Germinal center (tissue), 1 donor: ENCODE data around the gene FIGN.

Source experiments
- DNase-seq: peaks from one replicate; pipeline ENCODE4 v3.0.0; 2012; ENCODE audit warnings: mixed read lengths, low spot score

The FIGN gene

DNA sequence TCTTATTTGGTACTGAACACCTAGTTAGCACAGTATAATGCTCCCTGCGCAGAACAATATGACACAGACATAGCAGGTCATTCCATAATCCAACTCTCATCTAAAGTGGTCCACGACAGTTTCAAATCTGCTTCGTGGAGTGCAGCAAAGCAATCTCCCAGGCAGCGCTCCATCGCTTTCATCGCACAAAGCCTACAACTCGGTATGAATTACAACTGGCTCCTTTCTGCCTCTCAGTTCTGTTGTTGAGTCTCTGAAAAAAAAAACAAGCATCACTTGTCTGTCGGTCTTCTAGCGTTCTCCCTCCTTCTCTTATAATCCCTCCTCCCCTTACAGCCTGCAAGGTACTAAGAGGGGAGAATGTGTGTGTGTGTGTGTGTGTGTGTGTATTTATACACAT lies 123.5 kb downstream of the FIGN start:
- no peak for DNase-seq

GRCh38 chr2:163611557-163611906 lies 124.3 kb downstream of the FIGN start:
- no peak for DNase-seq

- DNase-seq, result no peak
These were observed 124.8 kb downstream of the FIGN start for GRCh38 chr2:163610817-163611556.

- no peak for DNase-seq
These were observed 128.2 kb downstream of the FIGN start for GRCh38 chr2:163607630-163608029.

DNA sequence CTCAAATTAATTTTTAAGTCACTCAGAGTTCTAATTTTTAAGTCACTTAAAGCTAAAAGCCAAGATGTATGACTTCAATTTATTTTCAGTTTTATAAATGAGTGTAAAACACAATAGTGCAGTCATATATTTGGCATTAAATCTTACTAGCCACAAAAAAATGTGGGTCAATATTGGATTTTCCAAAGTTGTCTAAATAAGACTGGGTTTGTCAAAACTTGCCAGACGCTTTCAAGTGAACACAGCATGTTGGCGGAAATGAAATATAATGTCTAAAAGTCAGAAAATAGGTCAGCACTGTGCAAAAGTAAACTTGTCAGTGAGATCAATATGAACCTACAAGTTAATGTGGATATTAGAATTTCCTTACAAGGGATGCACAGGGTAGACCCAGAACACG lies 128.9 kb downstream of the FIGN start:
- no peak for DNase-seq

GRCh38 chr2:163605779-163606178 lies 130.0 kb downstream of the FIGN start:
- no peak for DNase-seq

DNA sequence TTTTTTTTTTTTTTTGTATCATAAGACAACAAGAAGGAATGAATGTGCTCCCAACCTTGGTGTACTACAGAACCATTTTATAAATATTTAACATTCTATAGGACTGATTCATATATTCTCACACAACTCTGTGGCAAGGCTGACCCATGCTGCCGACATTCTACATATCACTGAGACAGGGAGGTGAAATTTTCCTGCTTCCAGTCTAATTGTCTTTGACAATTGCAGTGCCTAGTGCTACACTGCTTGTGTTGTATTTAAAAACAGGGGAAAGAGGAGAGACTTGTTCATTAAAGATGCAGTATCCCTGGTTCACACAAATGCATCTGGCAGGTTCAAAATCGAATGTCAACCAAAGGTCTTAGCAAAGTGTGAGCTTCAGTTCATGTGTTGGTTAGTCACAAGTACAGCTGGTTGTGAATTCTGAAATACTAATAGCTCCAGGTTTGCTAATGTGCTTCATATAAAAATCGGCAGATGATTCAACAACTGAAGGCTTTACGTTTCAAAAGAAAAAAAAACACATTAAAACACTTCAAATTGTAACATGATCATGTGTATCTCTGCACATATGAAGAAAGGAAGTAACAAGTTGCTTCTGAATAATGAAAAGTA lies 130.8 kb downstream of the FIGN start:
- DNase-seq, result no peak

DNA sequence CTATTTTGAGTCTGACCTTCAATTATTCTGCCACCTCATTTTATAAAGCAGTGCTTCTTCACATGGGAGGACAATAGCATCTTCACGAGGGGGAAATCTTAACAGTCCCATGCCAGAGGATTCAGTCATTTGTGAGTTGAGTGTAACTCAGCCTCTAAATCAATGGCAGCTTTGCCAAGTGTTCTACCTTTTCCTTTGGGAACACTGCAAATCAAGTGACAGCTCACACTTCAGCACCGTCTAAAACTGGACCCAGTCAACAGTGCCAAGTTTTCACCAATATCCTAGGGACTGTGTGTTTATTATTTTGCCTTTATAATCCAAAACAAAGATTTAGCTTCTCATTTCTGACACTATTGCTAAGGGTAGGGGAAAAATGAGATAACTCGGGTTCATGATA lies 133.6 kb downstream of the FIGN start:
- DNase-seq, result no peak

DNA sequence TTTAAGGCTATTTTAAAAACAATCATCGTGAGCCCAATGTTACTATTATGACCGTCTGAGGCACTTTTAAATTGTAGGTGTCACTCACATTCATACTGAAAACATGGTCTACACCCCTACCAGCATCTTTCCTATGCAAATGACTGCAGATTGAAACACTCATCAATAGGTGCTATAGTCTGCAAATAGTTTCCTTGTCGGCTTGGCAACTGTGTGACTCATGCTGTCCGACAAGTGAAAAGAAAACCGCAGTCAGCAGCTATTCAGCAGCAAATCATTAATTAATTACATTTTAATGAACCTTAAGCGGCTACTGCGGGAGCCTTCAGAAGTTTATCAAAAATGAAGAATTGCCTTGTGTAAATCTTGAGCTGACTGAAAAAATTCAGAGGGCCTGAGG lies 134.4 kb downstream of the FIGN start:
- no peak for DNase-seq

GRCh38 chr2:163600801-163601200 lies 135.0 kb downstream of the FIGN start:
- DNase-seq, result no peak

DNA sequence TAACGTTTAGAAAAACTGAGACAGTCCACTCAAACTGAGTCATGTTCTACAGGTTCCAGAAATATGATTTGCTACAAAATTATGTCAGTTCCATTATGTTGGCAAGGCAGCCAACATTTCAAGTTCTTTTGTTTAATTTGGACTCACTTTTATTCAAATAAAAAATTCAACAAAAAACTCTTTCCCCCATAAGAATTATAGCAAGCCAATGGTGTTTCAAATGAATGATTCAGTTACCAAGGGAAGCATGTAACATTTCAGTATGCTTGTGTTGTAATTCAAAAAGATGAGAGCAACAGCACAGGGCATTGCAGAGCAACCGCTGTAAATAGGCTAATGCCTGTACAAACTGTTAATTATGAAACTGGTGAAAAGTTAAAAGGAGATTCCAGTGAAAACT lies 140.8 kb downstream of the FIGN start:
- no peak for DNase-seq

DNA sequence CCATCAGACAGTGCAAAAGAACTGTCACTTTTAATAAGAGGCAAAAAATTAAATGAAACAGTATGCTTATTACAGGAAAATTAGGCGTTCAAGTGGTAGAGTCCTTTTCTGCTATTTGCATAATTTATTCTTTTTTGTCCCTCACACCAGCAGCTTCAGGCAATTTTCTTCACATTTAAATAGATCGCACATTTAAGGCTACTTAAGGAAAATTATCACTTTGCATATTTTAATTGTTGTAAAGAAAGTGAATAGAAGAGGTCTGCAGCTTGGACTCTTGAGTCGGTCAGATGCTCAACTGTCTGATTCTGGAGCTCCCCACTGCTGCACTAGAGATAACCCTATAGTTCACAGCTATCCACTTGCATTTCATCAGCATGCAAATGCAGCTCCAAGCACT lies 141.3 kb downstream of the FIGN start:
- no peak for DNase-seq

DNA sequence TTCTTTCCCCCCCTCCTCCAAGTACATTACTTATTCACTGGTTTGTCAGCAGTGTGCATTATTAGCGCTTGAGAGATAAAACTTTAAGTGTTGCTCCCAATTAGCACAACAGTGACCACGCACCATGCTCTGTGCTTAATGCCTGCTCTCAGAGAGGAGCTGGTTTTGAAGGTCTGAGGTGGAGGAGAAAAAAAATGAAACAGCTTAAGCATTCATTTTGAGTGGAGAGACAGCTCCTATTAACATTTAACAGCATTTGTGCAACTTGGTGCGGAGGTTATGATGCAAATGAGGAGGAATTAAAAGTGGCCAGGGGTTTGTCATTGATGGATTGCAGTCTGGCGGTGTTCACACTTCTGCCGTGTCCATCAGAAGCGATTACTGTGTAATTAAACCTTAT lies 141.8 kb downstream of the FIGN start:
- no peak for DNase-seq

DNA sequence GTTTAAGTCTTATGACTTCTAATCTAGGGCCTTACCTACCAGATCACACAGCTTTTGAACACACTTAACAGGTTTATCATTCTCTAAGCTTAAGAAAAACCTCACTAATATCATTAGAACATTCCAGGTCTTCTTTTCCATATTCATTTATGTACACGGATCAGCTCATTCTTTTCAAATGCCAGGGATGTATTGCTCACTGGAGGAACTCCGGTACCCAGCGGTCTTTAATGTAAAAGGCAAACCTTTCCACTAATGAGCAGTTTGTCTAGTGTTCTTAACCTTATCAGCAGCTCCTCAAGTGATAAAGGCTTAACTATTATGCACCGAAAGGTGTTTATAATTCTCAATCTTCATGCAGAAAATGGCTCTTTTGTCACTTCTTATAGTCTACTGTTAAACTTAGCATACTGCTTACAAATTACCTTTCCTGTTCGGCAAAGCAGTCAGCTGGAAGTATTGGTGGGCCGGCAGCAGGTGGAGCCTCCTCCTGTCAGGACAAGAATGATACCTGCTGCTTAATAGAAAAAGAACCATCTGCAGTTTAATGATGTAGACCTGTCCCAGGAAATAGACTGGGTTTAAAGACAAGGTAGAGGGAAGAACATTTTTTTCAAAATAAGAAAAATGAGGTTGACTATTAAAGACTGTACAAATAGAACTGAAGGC lies 142.7 kb downstream of the FIGN start:
- no peak for DNase-seq

DNA sequence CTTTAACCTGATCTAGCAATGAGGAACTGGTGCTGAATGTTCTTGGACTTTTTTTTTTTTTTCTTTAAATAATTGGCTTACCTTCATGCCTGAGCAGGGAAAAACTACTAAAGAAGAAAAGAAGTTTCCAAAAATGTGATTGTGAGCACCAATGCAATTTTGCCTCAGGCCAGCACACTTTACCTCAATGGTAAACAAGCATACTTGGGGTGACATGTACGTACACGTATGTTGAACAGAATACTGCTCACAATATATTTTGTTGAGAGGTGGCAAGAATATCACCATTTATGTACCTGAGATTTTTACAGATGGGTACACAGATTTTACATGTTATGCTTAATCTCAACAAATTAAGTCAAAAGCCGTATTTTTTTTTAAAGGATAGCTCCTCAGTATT lies 144.3 kb downstream of the FIGN start:
- no peak for DNase-seq

- DNase-seq, result no peak
These were observed 155.1 kb downstream of the FIGN start for GRCh38 chr2:163580757-163581156.

DNA sequence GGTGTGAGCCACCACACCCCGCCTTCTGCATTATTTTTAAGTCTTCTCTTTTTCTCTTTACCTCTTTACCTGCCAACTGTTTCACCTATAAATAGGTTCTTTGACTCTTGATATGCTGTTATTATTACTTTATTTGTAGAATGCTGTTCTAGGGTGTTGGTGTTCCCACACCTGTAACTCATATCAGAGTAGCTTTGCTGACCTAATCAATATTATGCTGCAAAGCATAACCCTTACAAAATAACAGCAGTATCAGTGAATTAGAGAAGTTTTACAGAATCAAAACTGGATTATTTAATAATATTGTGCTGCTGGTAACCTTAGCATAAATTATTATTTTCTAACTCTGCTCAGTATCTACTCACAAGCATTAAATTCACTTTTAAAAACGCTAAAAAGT lies 161.5 kb downstream of the FIGN start:
- no peak for DNase-seq

DNA sequence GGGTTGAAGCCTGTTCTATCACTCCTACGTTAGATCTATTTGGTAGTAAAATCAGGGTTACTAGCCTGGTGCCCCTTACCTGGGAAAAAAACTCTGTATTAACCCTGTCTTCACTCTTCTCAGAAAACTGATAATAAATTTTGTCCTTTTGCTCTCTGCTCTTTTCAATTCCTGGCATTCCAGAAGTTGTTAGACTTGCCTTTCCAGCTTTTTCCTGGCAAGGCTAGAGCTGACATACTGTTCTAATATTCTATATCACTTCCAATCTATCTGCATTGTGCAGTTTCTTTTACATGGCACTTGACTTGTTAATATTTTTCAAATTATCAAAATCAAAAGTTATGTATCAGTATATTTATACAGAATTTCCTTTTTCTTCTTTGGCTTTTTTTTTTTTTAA lies 162.2 kb downstream of the FIGN start:
- DNase-seq, result no peak

DNA sequence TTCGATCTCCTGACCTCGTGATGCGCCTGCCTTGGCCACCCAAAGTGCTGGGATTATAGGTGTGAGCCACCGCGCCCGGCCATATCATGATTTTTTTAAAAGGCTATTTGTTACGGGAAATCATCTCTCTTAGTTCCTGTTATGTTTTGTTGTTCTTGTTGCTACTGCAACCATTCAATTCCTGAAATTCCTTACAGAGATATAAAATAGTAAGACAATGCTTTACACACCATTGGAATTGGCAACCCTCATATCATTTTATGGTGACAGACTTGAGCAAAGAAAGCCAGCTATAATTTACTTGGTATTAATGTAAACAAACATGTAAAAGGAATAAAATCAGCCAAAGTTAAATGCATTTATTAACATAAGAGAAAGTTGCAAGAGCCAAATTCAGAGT lies 163.0 kb downstream of the FIGN start:
- DNase-seq, result no peak

DNA sequence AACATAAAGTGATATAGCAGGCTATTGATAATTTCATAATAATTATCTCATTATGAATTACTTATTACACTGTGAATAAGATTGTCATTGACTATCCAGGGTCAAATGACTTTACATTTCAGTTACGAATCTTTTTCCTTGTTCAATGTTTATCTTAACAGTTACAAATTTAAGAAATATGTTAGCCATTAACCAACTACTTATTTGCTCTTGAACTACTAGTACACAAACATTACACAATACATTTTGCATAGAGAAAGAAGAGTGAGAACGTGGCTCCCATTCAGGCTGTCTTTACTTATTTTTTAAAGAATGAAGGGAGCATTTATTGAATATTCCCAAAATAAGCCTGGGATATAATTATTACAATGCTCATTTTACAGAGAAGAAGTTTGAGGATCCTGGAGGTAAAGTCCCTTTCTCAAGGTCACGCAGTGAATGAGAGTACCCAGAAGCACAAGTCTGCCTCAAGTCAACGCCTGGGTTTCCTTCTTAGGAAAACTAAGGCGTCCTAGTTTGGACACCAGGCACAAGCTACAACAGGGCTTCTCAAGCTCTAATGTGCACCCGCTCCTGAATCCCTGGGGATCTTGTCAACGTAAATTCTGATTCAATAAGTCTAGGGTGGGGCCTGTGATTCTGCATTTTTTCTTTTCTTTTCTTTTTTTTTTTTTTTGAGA lies 164.2 kb downstream of the FIGN start:
- DNase-seq, result no peak

GRCh38 chr2:163570391-163570790 lies 165.4 kb downstream of the FIGN start:
- DNase-seq, result no peak

GRCh38 chr2:163565192-163565591 lies 170.6 kb downstream of the FIGN start:
- DNase-seq, result no peak

DNA sequence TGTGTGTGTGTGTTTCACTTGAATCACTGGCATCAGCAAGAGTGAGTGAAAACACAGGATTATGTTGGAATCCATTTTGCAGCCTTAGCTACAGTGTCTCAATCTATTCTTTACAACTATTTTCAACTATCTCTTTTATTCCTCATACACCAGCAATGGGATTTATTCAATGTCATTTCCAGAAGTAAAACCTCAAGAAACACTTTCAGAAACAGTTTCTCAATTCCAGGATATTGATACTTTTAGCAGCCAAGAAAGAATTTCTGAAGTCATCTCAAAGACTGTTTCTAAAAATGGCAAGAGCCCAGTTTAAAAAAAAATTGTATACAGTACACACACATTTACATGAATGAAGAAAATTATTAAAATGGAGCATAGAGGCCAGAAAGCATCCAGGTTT lies 171.6 kb downstream of the FIGN start:
- DNase-seq, result no peak
